Colonic mucosa (tissue), 4 donors: Measurements from ENCODE around the gene TECPR2. TPM values are rescaled to one million over a fixed set of nuclear protein-coding genes. Genes with fewer than 3 reads are reported as not detected.

Source experiments
- DNase-seq: peaks from one replicate; pipeline ENCODE4 v3.0.0-alpha.2; 2020
- H3K27ac ChIP-seq: fragments of 200-600 bp; one replicate; pipeline ENCODE4 v1.8.0; 2021
- H3K27me3 ChIP-seq: fragments of 200-600 bp; one replicate; pipeline ENCODE4 v1.8.0; 2021
- H3K36me3 ChIP-seq: fragments of 200-600 bp; one replicate; pipeline ENCODE4 v1.8.0; 2021
- H3K4me1 ChIP-seq: fragments of 200-600 bp; one replicate; pipeline ENCODE4 v1.8.0; 2021; ENCODE audit warnings: mild to moderate bottlenecking
- H3K4me3 ChIP-seq: fragments of 200-600 bp; one replicate; pipeline ENCODE4 v1.8.0; 2021
- H3K9ac ChIP-seq, 2 donors: one replicate each; pipeline ENCODE4 v1.7.0; 2013; ENCODE audit warnings: control low read depth in 2 of 2, low read depth in 2 of 2, low read length in 2 of 2
- H3K9me3 ChIP-seq: fragments of 200-600 bp; one replicate; pipeline ENCODE4 v1.8.0; 2021
- CTCF ChIP-seq: fragments of 200-600 bp; IDR thresholded peaks from one replicate; pipeline ENCODE4 v1.8.0; 2022; ENCODE audit warnings: antibody characterized with exemption, mild to moderate bottlenecking
- intact Hi-C: fragments of 100-400 bp; cut with DNase I; formaldehyde crosslinking; loops from one replicate; pipeline ENCODE4 v1.14.1; 2022
- total RNA-seq, 2 donors: library from RNA; stranded (reverse); fragmentation: NEBNext Ultra II Directional in 1 of 2; extraction: Animal tissue kit (Norgen Biotek cat#: 25700) in 1 of 2; gene quantifications; one replicate each; pipeline ENCODE4 v1.2.1, GENCODE V29; 2021
- donor health status: healthy.
- donor health status: DM: no; HTN: no; CAD: no.
- donor health status: DM: no; HTN: no; CAD: no.

TECPR2 gene
- total RNA-seq, 2 donors from 2014 or later, result 16.5 to 18.2 TPM

- intact Hi-C loops, result no loop called here
- H3K9me3 ChIP-seq, result no peaks in the 10 kb centered on the region
- TF ChIP-seq CTCF, result no peak
- H3K36me3 ChIP-seq, result no peaks in the 10 kb centered on the region
- no peak overlapping the region for H3K4me3 ChIP-seq
- no peaks in the 10 kb centered on the region for H3K27me3 ChIP-seq
- no peak overlapping the region for H3K9ac ChIP-seq
- H3K4me1 ChIP-seq, result no peaks in the 10 kb centered on the region
- DNase-seq, result no peak
- H3K27ac ChIP-seq, result no peak overlapping the region
These were observed 21.2 kb upstream of the TECPR2 start for GRCh38 chr14:102341566-102341965.

GRCh38 chr14:102342238-102342637 lies 20.5 kb upstream of the TECPR2 start:
- intact Hi-C loops, result no loop called here
- Histone ChIP-seq H3K4me1 (no peaks in the 10 kb centered on the region), H3K9ac (no peak overlapping the region), H3K4me3 (no peak overlapping the region), H3K36me3 (no peaks in the 10 kb centered on the region), H3K9me3 (no peaks in the 10 kb centered on the region), H3K27ac (no peak overlapping the region), H3K27me3 (no peaks in the 10 kb centered on the region)
- no peak for DNase-seq
- TF ChIP-seq CTCF, result no peak

- H3K36me3 ChIP-seq, result peaks cover 16% of the 10 kb centered on the region
- no peaks in the 10 kb centered on the region for H3K9me3 ChIP-seq
These were observed 18.7 kb upstream of the TECPR2 start for GRCh38 chr14:102344084-102344483.

GRCh38 chr14:102344485-102344884 lies 18.3 kb upstream of the TECPR2 start:
- no peak overlapping the region for H3K9ac ChIP-seq
- intact Hi-C loops, result no loop called here
- H3K27me3 ChIP-seq, result no peaks in the 10 kb centered on the region
- TF ChIP-seq CTCF, result no peak
- H3K4me3 ChIP-seq, result no peak overlapping the region
- no peaks in the 10 kb centered on the region for H3K9me3 ChIP-seq
- H3K4me1 ChIP-seq, result no peaks in the 10 kb centered on the region
- no peak overlapping the region for H3K27ac ChIP-seq
- H3K36me3 ChIP-seq, result peaks cover 16% of the 10 kb centered on the region
- DNase-seq, result no peak

More at GRCh38 chr14:102344084-102344483, 18.7 kb upstream of the TECPR2 start:
- Histone ChIP-seq H3K4me3 (no peak overlapping the region), H3K27me3 (no peaks in the 10 kb centered on the region), H3K4me1 (no peaks in the 10 kb centered on the region), H3K9ac (no peak overlapping the region), H3K27ac (no peak overlapping the region)
- no peak for DNase-seq
- intact Hi-C loops, result no loop called here
- TF ChIP-seq CTCF, result no peak

- no peak for DNase-seq
- Histone ChIP-seq H3K27ac (no peak overlapping the region), H3K4me3 (no peak overlapping the region), H3K4me1 (no peaks in the 10 kb centered on the region), H3K9me3 (no peaks in the 10 kb centered on the region), H3K27me3 (no peaks in the 10 kb centered on the region), H3K9ac (no peak overlapping the region), H3K36me3 (peaks cover 16% of the 10 kb centered on the region)
- TF ChIP-seq CTCF, result no peak
- intact Hi-C loops, result no loop called here
These were observed 17.5 kb upstream of the TECPR2 start for GRCh38 chr14:102345232-102345631.

- H3K4me1 ChIP-seq, result no peaks in the 10 kb centered on the region
- no peaks in the 10 kb centered on the region for H3K9me3 ChIP-seq
- no peak overlapping the region for H3K4me3 ChIP-seq
- intact Hi-C loops, result no loop called here
- no peak for DNase-seq
- no peak for TF ChIP-seq CTCF
- H3K27ac ChIP-seq, result no peak overlapping the region
- no peaks in the 10 kb centered on the region for H3K27me3 ChIP-seq
- peaks cover 16% of the 10 kb centered on the region for H3K36me3 ChIP-seq
- no peak overlapping the region for H3K9ac ChIP-seq
These were observed 16.1 kb upstream of the TECPR2 start for GRCh38 chr14:102346645-102347044.
